Heart right ventricle (tissue), 16 donors: ENCODE measurements around the gene ATP2C2. TPM values are rescaled to one million over a fixed set of nuclear protein-coding genes. Genes with fewer than 3 reads are reported as not detected.

Experiments used
- ATAC-seq, 8 donors: fragments of 200-7000 bp; cut with Tn5 transposase; one replicate each; pipeline ENCODE4 v1.9.1; 2020; ENCODE audit warnings: mild to moderate bottlenecking in 8 of 8, moderate library complexity in 8 of 8, moderate number of reproducible peaks in 1 of 8
- DNase-seq, 2 donors: peaks; one replicate each; pipeline ENCODE4 v3.0.0-alpha.2; 2020
- H3K27ac ChIP-seq, 10 donors: fragments of 200-600 bp; sonication (generic) in 2 of 10; one replicate each; pipeline versions ENCODE4 v1.5.0 to v1.8.0; 2020 to 2022; ENCODE audit warnings: mild to moderate bottlenecking in 3 of 10
- H3K27me3 ChIP-seq, 7 donors: fragments of 200-600 bp; one replicate each; pipeline ENCODE4 v1.8.0; 2021 to 2022; ENCODE audit warnings: mild to moderate bottlenecking in 2 of 7
- H3K36me3 ChIP-seq, 9 donors: fragments of 200-600 bp; sonication (generic) in 1 of 9; one replicate each; pipeline versions ENCODE4 v1.5.0 to v1.8.0; 2020 to 2022; ENCODE audit warnings: mild to moderate bottlenecking in 2 of 9
- H3K4me1 ChIP-seq, 9 donors: fragments of 200-600 bp; sonication (generic) in 1 of 9; one replicate each; pipeline versions ENCODE4 v1.5.0 to v1.8.0; 2020 to 2022; ENCODE audit warnings: mild to moderate bottlenecking in 4 of 9
- H3K4me3 ChIP-seq, 10 donors: fragments of 200-600 bp; sonication (generic) in 2 of 10; one replicate each; pipeline versions ENCODE4 v1.5.0 to v1.8.0; 2020 to 2022; ENCODE audit warnings: mild to moderate bottlenecking in 7 of 10, moderate library complexity in 2 of 10
- H3K9me3 ChIP-seq, 11 donors: fragments of 200-600 bp in 10 of 11; sonication (generic) in 2 of 11; one replicate each; pipeline versions ENCODE4 v1.5.0 to v1.8.0; 2013 to 2022; ENCODE audit warnings: mild to moderate bottlenecking in 2 of 11, control low read depth in 1 of 11, moderate library complexity in 1 of 11
- WGBS, 2 donors: extraction: QIAGEN DNeasy Blood & Tissue Kit; methylation state at CpG; one replicate each; pipeline ENCODE4 v1.1.7; 2013; ENCODE audit warnings: inconsistent platforms in 1 of 2; 5-methylcytosine and 5-hydroxymethylcytosine counted together
- intact Hi-C, 10 donors: fragments of 100-400 bp; cut with DNase I; formaldehyde crosslinking; loops; one replicate each; pipeline versions ENCODE4 v1.11.1 to v1.14.2; 2022
- polyA plus RNA-seq, 2 donors: library from polyadenylated mRNA; stranded (reverse); fragments of 200-250 nt; gene quantifications; one replicate each; pipeline ENCODE4 v1.2.3, GENCODE V29; 2013
- total RNA-seq, 10 donors: library from RNA; stranded (reverse); fragmentation: NEBNext Ultra II Directional in 3 of 10; extraction: Animal tissue kit (Norgen Biotek cat#: 25700) in 3 of 10; gene quantifications; one replicate each; pipeline versions ENCODE4 v1.2.1 to v1.2.4, GENCODE V29; 2021 to 2023
- TF ChIP-seq, protein P1 (sequence below), 9 donors: fragments of 200-600 bp; sonication (generic) in 2 of 9; IDR thresholded peaks; one replicate each; pipeline versions ENCODE4 v1.5.0 to v1.8.0; 2021 to 2022; ENCODE audit warnings: antibody characterized with exemption in 9 of 9, mild to moderate bottlenecking in 5 of 9, moderate library complexity in 1 of 9
- donor health status: Arrhythmogenic right ventricular cardiomyopathy.
- donor health status: ischemic (EF 13 %, LVEDD 7.1; RV severe dilation, severe dysfunction).
- donor health status: healthy with polysubstance abuse.
- donor health status: DM: no; HTN: yes; CAD: no.
- donor health status: DM: no; HTN: no; CAD: no.
- donor health status: ischemic (EF 25% LVEDD 6.9; RV normal size, moderate dysfunction).
- donor health status: ischemic (EF 25% LVEDD 5.7; RV mildly dilated, moderate dysfunction).
- donor health status: healthy.
- donor health status: DM: yes; HTN: yes; CAD: no.
- donor health status: Ischemic cardiomyopathy.
- donor health status: ischemic (EF 35%, LVEDD 5.7; RV mildly dilated, moderate dysfunction).
- donor health status: nonischemic (EF 11% LVEDD 7.7; RV severe dilation, severe dysfunction).
- donor health status: DM: yes; HTN: yes; CAD: no.
- donor health status: PGD.
- donor health status: ischemic (EF 29% LVEDD 5.4; RV normal size, mild dysfunction).
- donor health status: nonischemic (EF 23%, LVEDD 6.1; RV moderate dilation, normal function).

ATP2C2 gene
- total and polyA plus RNA-seq, 12 donors: 0.01 TPM; not detected in 11

DNA sequence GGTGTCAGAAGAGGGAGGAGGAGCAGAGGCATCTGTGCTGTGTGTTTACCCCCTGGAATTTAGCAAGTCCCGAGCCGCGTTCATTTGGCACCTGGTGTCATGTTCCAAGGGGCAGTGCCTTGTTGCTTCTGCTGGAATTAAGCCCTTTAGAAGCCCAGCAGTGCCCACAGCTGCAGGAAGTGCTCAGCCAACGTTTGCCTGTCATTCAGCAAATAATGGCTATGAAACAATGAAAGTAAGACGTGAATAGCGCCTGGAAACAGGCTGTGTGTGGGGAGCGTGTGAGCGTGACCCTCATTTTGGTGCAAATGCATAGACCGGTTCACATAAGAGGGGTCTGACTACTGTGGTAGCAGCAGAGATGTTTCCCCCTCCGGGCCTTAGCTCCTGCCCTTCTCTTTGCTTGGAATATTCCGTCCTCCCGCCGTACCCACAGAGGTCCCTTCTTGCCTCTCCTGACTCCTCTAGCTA lies 5.8 kb upstream of the ATP2C2 start:
- no peak for DNase-seq
- no peaks in the 10 kb centered on the region for H3K4me1 ChIP-seq
- H3K27me3 ChIP-seq: peaks cover 0 to 37% (median 24%) of the 10 kb centered on the region in 7 donors
- TF ChIP-seq, protein P1, sequence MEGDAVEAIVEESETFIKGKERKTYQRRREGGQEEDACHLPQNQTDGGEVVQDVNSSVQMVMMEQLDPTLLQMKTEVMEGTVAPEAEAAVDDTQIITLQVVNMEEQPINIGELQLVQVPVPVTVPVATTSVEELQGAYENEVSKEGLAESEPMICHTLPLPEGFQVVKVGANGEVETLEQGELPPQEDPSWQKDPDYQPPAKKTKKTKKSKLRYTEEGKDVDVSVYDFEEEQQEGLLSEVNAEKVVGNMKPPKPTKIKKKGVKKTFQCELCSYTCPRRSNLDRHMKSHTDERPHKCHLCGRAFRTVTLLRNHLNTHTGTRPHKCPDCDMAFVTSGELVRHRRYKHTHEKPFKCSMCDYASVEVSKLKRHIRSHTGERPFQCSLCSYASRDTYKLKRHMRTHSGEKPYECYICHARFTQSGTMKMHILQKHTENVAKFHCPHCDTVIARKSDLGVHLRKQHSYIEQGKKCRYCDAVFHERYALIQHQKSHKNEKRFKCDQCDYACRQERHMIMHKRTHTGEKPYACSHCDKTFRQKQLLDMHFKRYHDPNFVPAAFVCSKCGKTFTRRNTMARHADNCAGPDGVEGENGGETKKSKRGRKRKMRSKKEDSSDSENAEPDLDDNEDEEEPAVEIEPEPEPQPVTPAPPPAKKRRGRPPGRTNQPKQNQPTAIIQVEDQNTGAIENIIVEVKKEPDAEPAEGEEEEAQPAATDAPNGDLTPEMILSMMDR (IDR thresholded peaks at IDR 0.05): no peak
- ATAC-seq: no peak
- intact Hi-C loops: no loop called here
- H3K9me3 ChIP-seq: no peaks in the 10 kb centered on the region
- 66 to 67% methylated on average over 13 of the region's 13 CpGs for whole genome bisulfite sequencing, 2 donors
- no peak overlapping the region for H3K27ac ChIP-seq
- no peaks in the 10 kb centered on the region for H3K36me3 ChIP-seq
- H3K4me3 ChIP-seq: no peak overlapping the region

DNA sequence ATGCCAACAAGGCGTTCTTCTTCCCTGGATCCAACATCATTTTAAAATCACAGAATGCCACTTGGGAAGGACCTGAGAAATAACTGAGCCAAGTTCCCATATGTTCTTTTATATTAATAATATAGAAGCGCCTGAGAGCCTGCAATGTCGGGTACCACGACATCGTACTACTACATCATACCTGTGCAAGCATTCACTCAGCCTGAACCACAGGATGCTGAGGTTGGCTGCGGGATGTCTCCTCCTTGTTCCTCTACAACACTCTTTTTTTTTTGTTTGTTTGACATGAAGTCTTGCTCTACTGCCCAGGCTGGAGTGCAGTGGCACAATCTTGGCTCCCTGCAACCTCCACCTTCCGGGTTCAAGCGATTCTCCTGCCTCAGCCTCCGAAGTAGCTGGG lies 2.1 kb upstream of the ATP2C2 start:
- ATAC-seq: no peak
- peaks cover 12 to 73% (median 57%) of the 10 kb centered on the region in 7 donors for H3K27me3 ChIP-seq
- H3K4me3 ChIP-seq: no peak overlapping the region
- TF ChIP-seq, protein P1 (IDR thresholded peaks at IDR 0.05): no peak
- no peak for DNase-seq
- intact Hi-C loops: no loop called here
- no peak overlapping the region for H3K27ac ChIP-seq
- H3K9me3 ChIP-seq: no peaks in the 10 kb centered on the region
- H3K4me1 ChIP-seq: peaks cover 0 to 12% (median 5%) of the 10 kb centered on the region in 9 donors
- 83 to 91% methylated on average over 9 of the region's 9 CpGs for WGBS, 2 donors
- no peaks in the 10 kb centered on the region for H3K36me3 ChIP-seq

DNA sequence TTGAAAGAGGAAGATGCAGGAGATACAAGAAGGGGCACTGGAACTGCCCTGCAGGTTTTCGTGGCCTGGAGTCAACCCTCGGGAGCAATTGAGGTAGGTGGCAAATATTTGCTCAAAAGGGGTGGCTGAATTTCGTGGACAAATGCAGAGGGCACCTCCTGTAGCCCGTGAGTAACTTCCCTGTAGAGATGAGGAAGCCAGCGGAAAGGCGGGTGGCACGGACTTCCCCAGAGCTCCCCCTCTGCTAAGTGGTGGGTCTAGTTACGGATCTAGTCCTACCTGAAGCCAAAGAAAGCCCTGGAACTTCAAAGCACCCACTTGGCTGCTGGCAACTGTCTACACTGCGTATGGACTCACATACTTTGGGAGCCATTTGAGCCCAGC lies 1.0 kb upstream of the ATP2C2 start:
- DNase-seq: no peak
- Histone ChIP-seq H3K4me3 (no peak overlapping the region), H3K36me3 (no peaks in the 10 kb centered on the region), H3K27me3 (peaks cover 12 to 84% (median 63%) of the 10 kb centered on the region in 7 donors), H3K27ac (no peak overlapping the region), H3K9me3 (no peaks in the 10 kb centered on the region), H3K4me1 (peaks cover 0 to 12% (median 5%) of the 10 kb centered on the region in 9 donors)
- intact Hi-C loops: no loop called here
- ATAC-seq: no peak
- WGBS, 2 donors: 49 to 61% methylated on average over 9 of the region's 9 CpGs
- TF ChIP-seq, protein P1 (IDR thresholded peaks at IDR 0.05): no peak

DNA sequence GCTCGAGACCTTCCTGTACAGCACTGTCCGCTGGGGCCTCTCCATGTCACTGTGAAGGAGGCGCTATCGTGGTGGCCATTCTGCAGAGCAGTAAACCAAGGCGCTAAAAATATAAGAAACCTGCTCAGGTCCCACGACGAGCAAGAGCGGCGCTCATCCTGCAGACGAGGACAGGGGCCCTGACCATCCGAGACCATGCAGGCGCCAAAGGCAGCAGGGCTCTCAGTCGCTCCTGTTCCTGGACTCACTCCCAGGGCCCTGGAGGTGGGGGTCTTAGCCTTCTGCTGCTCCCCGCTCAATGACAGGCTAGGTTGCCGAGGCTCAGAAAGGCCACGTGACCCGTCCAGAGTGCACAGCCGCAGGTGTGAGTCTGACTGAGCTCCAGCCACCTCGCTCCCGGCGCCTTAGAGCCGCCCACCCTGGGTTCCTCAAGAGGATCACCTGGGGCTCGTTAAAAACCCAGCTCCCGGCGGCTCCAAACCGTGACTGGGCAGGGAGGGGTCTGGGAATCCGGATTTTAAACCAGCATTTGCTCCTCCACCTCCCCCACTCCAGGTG lies 509 bp upstream of the ATP2C2 start:
- Histone ChIP-seq H3K36me3 (no peaks in the 10 kb centered on the region), H3K4me3 (peak overlapping the region in 1 of 10 donors; percentile 29), H3K27ac (no peak overlapping the region), H3K9me3 (no peaks in the 10 kb centered on the region), H3K4me1 (peaks cover 0 to 12% (median 5%) of the 10 kb centered on the region in 9 donors), H3K27me3 (peaks cover 12 to 86% (median 63%) of the 10 kb centered on the region in 7 donors)
- intact Hi-C loops: no loop called here
- peak in 1 of 8 donors; percentile 37 for ATAC-seq
- 22% methylated on average over 27 of the region's 27 CpGs for WGBS, 2 donors
- TF ChIP-seq, protein P1 (IDR thresholded peaks at IDR 0.05): no peak
- DNase-seq: no peak
